Measurements from ENCODE around the gene PPP4R2.

The PPP4R2 gene

GRCh38 chr3:73073091-73073707, 76.6 kb downstream of the PPP4R2 start:
- no peak for DNase-seq

DNA sequence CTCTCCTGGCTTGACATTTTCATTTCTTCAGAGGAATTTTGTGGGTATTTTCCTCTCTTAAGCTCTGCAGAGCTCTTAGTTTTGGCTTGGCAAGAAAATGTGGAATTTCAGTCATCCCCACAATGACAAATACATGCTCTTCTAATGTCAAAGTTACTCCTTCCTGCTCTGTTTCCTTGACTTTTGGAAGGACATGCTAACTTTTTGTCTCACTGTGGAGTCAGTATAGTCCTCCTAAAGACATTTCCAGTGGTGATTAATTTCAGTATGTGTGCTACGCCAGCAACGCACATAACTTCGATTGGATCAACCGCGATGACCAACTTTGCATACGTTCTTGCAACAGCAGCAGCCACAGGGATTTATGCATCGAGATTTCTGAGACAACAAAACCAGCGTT, 78.2 kb downstream of the PPP4R2 start:
- DNase-seq: no peak

GRCh38 chr3:73080216-73080966, 83.8 kb downstream of the PPP4R2 start:
- no peak for DNase-seq

DNA sequence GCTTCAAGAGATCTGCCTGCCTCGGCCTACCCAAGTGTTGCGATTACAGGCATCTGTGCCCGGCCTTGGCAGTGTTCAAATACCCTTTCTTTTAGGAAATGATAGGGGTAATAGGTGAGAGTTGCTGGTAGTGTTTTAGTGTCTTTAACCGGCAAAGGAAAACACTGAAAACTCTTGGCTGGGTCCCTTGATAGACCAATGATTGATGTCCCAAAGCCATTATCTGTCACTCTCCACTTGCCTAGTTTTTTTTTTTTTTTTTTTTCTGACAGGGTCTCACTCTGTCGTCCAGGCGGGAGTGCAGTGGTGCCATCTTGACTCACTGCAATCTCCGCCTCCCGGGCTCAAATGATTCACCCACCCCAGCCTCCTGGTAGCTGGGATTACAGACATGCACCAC, 84.5 kb downstream of the PPP4R2 start:
- no peak for DNase-seq

- DNase-seq: no peak
These were observed 87.6 kb downstream of the PPP4R2 start for GRCh38 chr3:73084170-73084569.

DNA sequence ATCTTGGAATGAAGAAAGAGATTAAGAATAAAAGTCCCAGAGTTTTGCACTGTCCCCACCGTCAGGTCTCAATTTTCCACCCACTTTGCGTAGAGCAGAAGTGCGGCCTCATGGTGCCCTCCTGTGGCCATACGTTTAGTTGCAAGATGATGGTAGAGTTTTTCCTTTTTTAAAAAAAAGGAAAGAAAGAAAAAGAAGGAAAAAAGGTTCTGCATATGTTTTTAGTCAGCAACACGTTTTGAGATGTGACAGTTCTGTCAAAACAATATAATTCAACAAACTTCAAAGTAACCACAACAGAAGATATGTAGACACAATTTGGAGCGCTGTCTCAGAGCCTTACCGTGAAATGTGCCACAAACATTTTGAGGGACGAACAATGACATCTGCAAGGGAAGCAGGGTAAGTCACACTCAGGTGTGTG, 89.5 kb downstream of the PPP4R2 start:
- no peak for DNase-seq

DNA sequence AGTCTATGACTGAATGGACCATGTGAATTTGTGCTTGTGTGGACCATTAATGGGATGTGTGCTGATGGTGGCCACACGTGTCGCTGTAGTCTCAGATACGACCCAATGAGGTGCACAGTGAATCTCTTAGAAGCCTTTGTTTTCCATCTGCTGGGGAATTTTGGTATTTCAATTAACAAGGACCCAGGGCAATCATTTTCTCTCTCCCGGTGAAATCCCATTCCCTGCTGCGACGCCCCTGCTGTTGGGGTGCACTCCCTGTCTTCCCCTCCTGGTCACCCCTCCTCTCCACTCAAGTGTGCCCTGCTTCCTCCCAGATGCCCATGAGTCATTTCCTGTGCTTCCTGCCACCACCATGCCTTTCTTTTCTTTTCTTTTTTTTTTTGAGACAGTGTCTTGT, 97.5 kb downstream of the PPP4R2 start:
- DNase-seq: no peak

DNA sequence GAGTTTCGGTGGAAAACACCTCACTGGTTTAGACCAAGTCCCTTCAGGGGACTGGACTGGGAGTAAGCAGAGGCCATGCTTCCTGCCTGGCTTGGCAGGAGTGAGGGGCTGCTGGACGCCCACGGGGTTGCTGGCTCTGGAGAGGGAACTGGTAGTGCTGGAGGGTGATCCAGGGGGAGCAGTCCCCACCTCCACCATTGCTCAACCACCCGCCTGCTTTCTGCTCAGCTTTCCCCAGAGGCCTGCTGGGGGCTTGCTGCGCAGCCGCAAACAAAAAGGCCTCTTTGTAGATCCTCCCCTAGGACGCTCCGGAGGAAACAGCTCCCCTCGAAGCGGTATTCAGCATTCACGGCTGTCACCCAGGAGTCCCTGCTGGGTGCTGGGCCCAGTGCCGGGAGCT, 98.3 kb downstream of the PPP4R2 start:
- no peak for DNase-seq

- no peak for DNase-seq
These were observed 99.6 kb downstream of the PPP4R2 start for GRCh38 chr3:73096169-73096568.

DNA sequence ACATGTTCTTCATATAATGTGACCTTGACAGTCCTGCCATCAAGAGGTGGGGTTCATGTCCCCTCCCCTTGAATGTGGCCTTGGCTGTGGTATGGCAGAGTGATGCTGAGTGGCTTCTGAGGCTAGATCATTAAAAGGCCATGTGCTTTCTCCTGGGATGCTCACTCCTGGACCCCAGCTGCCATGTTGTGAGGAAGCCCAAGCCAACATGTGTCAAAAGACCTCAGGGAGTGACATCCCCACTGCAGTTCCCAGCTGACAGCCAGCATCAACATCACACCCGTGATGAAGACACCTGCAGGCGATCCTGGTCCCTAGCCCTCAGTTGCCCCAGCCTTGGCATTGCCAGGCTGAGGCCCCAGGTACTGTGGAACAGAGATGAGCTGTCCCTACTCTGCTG, 101.4 kb downstream of the PPP4R2 start:
- no peak for DNase-seq

DNA sequence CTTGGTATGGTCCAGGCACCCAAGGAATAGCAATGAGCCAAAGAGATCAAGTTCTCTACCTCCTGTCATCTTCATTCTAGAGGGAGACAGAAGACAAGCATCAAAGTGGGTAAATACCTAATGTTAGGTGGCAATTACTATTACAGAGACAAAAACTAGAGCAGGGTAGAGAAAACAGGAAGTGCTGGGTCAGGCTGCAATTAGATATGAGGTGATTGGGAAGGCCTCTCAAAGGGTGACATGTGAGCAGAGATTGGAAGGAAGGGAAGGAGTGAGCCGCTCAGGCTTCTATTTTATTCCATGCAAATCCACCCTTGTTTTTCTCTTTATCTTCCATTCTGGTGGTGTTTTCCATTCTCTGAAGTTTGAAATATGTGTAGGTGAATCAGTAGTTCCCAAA, 102.3 kb downstream of the PPP4R2 start:
- no peak for DNase-seq

- peak; percentile 16 for DNase-seq
These were observed 104.3 kb downstream of the PPP4R2 start for GRCh38 chr3:73100741-73101559.

DNA sequence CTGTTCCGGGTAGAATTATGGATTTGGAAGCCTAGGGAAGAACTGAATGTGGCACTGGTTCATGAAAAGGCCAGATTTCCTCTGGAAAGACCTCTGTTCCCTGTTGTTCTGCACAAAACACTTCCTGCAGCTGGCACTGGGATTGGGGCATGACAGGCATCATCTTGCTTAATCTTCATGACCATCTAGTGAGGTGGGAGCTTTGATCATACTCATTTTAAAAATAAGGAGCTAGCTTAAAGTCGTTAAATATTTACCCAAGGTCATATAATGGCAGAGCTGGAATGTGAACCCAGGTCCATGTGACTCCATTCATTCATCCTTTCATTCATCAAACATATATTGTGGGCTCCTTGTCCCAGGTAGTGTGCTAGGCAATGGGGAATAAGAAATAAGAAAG, 105.3 kb downstream of the PPP4R2 start:
- no peak for DNase-seq

GRCh38 chr3:73107215-73107614, 110.6 kb downstream of the PPP4R2 start:
- DNase-seq: no peak

DNA sequence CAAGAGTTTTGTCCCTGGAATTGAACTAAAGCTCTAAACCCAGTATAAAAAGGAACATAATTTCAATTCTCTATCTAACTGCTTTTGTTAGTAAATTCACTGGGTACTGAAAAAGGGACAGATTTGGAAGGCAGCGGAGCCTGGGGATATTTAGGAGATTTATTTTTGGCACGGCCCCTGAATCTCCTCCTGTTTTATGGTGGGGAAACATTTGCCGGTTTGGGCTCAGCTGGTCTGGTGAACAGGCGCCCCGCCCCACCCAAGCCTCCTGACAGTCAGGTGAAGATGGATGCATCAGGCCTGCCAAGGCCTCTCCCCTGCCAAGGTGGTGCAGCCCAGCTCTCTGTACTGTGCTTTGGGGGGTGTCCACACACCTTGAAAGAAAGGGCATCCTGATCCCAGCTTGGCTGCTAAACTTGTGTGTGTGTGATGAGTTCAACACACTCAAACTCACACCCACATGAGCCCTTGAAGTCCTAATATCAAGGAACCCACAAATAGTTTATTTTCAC, 111.1 kb downstream of the PPP4R2 start:
- no peak for DNase-seq

DNA sequence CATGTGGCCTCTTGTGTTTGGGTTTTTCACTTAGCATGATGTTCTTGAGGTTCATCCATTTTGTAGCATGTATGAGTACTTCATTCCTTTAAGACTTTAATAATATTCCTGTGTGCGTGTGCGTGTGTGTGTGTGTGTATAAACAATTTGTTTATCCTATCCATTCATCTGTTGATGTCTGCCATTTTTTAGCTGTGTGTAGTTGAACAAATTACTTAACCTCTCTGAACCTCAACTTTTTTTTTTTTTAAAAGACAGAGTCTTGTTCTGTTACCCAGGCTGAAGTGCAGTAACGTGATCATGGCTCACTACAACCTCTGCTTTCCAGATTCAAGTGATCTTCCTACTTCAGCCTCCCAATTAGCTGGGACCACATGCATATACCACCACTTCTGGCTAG, 112.1 kb downstream of the PPP4R2 start:
- DNase-seq: no peak

DNA sequence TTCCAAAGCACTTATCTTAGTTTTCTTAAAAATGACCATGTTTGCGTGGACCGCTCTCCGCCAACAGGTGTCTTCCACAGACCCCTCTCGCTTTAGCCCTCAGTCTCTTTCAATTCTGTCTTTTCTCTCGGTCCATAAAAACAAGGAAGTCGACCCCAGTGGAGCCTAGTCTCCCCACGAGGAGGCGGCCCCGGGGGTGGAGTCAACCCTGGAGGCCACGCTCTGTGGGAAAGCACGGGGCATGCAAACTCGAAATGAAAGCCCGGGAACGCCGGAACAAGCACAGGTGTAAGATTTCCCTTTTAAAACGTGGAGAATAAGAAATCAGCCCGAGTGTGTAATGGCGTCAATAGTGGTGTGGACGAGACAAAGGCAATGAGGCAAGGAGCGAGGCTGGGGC, 113.9 kb downstream of the PPP4R2 start:
- no peak for DNase-seq

- DNase-seq: no peak
These were observed 118.1 kb downstream of the PPP4R2 start for GRCh38 chr3:73114711-73115110.

GRCh38 chr3:73115806-73116205, 119.2 kb downstream of the PPP4R2 start:
- no peak for DNase-seq

Measured in SHP77 treated with DMSO at 0.1 percent for 48 hours (cell line).